ENCODE results near the gene TNIP1. TPM values are rescaled to one million over a fixed set of nuclear protein-coding genes. Genes with fewer than 3 reads are reported as not detected.

Gene TNIP1
- total and polyA plus RNA-seq, 12 donors = 36.6 to 129 (median 93.2) TPM

GRCh38 chr5:151085517-151086041 is 4.7 kb upstream of the TNIP1 start:
- H3K4me3 ChIP-seq = no peak overlapping the region
- DNase-seq = peak in 6 of 7 donors; percentile 35 to 73 (median 54)
- peaks cover 7 to 26% of the 10 kb centered on the region in 2 donors for H3K4me1 ChIP-seq (replicated peaks in 1 of 2)
- H3K36me3 ChIP-seq (replicated peaks in 1 of 2) = no peaks in the 10 kb centered on the region
- peak overlapping the region; percentile 39 to 84 (median 50) for H3K27ac ChIP-seq
- H3K9me3 ChIP-seq (replicated peaks in 1 of 3) = no peaks in the 10 kb centered on the region
- no peaks in the 10 kb centered on the region for H3K27me3 ChIP-seq
- 30 to 42% (median 34%) methylated on average over 7 to 9 of the region's 9 CpGs for WGBS, 4 donors
- intact Hi-C loops (cut with DNase I) = no loop called here
- no peak for TF ChIP-seq CTCF (IDR thresholded peaks at IDR 0.05)
- no peak for TF ChIP-seq POLR2A (IDR thresholded peaks at IDR 0.05)

GRCh38 chr5:151084363-151084762 is 3.5 kb upstream of the TNIP1 start:
- WGBS, 4 donors = 83 to 94% (median 93%) methylated on average over 7 of the region's 7 CpGs
- intact Hi-C loops (cut with DNase I) = no loop called here
- DNase-seq = no peak
- Histone ChIP-seq H3K4me3 (no peak overlapping the region), H3K36me3 (replicated peaks in 1 of 2) (no peaks in the 10 kb centered on the region), H3K4me1 (replicated peaks in 1 of 2) (peaks cover 14 to 36% of the 10 kb centered on the region in 2 donors), H3K27ac (peak overlapping the region in 1 of 5 donors; percentile 84), H3K27me3 (no peaks in the 10 kb centered on the region), H3K9me3 (replicated peaks in 1 of 3) (no peaks in the 10 kb centered on the region)
- TF ChIP-seq POLR2A (IDR thresholded peaks at IDR 0.05) (no peak), CTCF (IDR thresholded peaks at IDR 0.05) (no peak)

- intact Hi-C loops (cut with DNase I) = no loop called here
- TF ChIP-seq CTCF (IDR thresholded peaks at IDR 0.05) = no peak
- TF ChIP-seq POLR2A (IDR thresholded peaks at IDR 0.05) = no peak
- DNase-seq = no peak
- WGBS, 4 donors = 66 to 85% (median 82%) methylated on average over 2 to 3 of the region's 3 CpGs
- Histone ChIP-seq H3K4me1 (replicated peaks in 1 of 2) (peaks cover 14 to 45% of the 10 kb centered on the region in 2 donors), H3K27me3 (no peaks in the 10 kb centered on the region), H3K36me3 (replicated peaks in 1 of 2) (no peaks in the 10 kb centered on the region), H3K27ac (no peak overlapping the region), H3K9me3 (replicated peaks in 1 of 3) (no peaks in the 10 kb centered on the region), H3K4me3 (no peak overlapping the region)
These were observed 2.3 kb upstream of the TNIP1 start for GRCh38 chr5:151083081-151083676.

- H3K9me3 ChIP-seq (replicated peaks in 1 of 3) = no peaks in the 10 kb centered on the region
- 75 to 84% (median 78%) methylated on average over 6 of the region's 6 CpGs for WGBS, 4 donors
- H3K27me3 ChIP-seq = no peaks in the 10 kb centered on the region
- peaks cover 14 to 45% of the 10 kb centered on the region in 2 donors for H3K4me1 ChIP-seq (replicated peaks in 1 of 2)
- H3K27ac ChIP-seq = peak overlapping the region in 1 of 5 donors; percentile 97
- DNase-seq = no peak
- H3K36me3 ChIP-seq (replicated peaks in 1 of 2) = no peaks in the 10 kb centered on the region
- H3K4me3 ChIP-seq = peak overlapping the region in 1 of 4 donors; percentile 86
- TF ChIP-seq POLR2A (IDR thresholded peaks at IDR 0.05) (no peak), CTCF (IDR thresholded peaks at IDR 0.05) (peak in 2 of 6 experiments; percentile 10 to 33)
- intact Hi-C loops (cut with DNase I) = no loop called here
These were observed 1.6 kb upstream of the TNIP1 start for GRCh38 chr5:151082282-151082902.

All from adrenal gland (tissue), 12 donors.